ENCODE data around the gene LRRC28.
A peak's percentile ranks its signal among the peaks of the same experiment; 100 is the strongest.

LRRC28 gene

GRCh38 chr15:99423186-99424130, 172.2 kb downstream of the LRRC28 start:
- Mint-ChIP-seq H3K36me3 (ENCODE audit: low read depth) (peaks cover 4% of the 10 kb centered on the region), H3K4me1 (ENCODE audit: low read depth) (peaks cover 43% of the 10 kb centered on the region), H3K4me3 (no peak overlapping the region), H3K27me3 (ENCODE audit: low read depth) (no peaks in the 10 kb centered on the region), H3K27ac (no peak overlapping the region), H3K9me3 (peaks cover 5% of the 10 kb centered on the region)
- DNase-seq (ENCODE audit: low spot score): no peak

- Mint-ChIP-seq H3K27ac (peak overlapping the region; percentile 57), H3K9me3 (peaks cover 5% of the 10 kb centered on the region), H3K4me1 (ENCODE audit: low read depth) (peaks cover 43% of the 10 kb centered on the region), H3K36me3 (ENCODE audit: low read depth) (peaks cover 4% of the 10 kb centered on the region), H3K27me3 (ENCODE audit: low read depth) (no peaks in the 10 kb centered on the region), H3K4me3 (no peak overlapping the region)
- DNase-seq (ENCODE audit: low spot score): no peak
These were observed 172.9 kb downstream of the LRRC28 start for GRCh38 chr15:99424131-99424571.

GRCh38 chr15:99424978-99425656, 173.8 kb downstream of the LRRC28 start:
- Mint-ChIP-seq H3K4me3 (peak overlapping the region; percentile 79), H3K27me3 (ENCODE audit: low read depth) (no peaks in the 10 kb centered on the region), H3K9me3 (peaks cover 5% of the 10 kb centered on the region), H3K4me1 (ENCODE audit: low read depth) (peaks cover 45% of the 10 kb centered on the region), H3K36me3 (ENCODE audit: low read depth) (peaks cover 4% of the 10 kb centered on the region), H3K27ac (peak overlapping the region; percentile 99)
- DNase-seq (ENCODE audit: low spot score): peak; percentile 80

- Mint-ChIP-seq H3K4me1 (ENCODE audit: low read depth) (peaks cover 40% of the 10 kb centered on the region), H3K36me3 (ENCODE audit: low read depth) (peaks cover 4% of the 10 kb centered on the region), H3K4me3 (peak overlapping the region; percentile 18), H3K27ac (peak overlapping the region; percentile 99), H3K27me3 (ENCODE audit: low read depth) (no peaks in the 10 kb centered on the region), H3K9me3 (peaks cover 5% of the 10 kb centered on the region)
- DNase-seq (ENCODE audit: low spot score): no peak
These were observed 174.5 kb downstream of the LRRC28 start for GRCh38 chr15:99425657-99426301.

GRCh38 chr15:99426431-99427105, 175.3 kb downstream of the LRRC28 start:
- H3K9me3 Mint-ChIP-seq: peaks cover 5% of the 10 kb centered on the region
- H3K4me3 Mint-ChIP-seq: peak overlapping the region; percentile 18
- peak overlapping the region; percentile 3 for H3K27ac Mint-ChIP-seq
- no peak for DNase-seq (ENCODE audit: low spot score)
- H3K27me3 Mint-ChIP-seq (ENCODE audit: low read depth): no peaks in the 10 kb centered on the region
- peaks cover 4% of the 10 kb centered on the region for H3K36me3 Mint-ChIP-seq (ENCODE audit: low read depth)
- peaks cover 33% of the 10 kb centered on the region for H3K4me1 Mint-ChIP-seq (ENCODE audit: low read depth)

- H3K27ac Mint-ChIP-seq: no peak overlapping the region
- DNase-seq (ENCODE audit: low spot score): no peak
- H3K4me3 Mint-ChIP-seq: no peak overlapping the region
- H3K9me3 Mint-ChIP-seq: no peaks in the 10 kb centered on the region
- no peaks in the 10 kb centered on the region for H3K27me3 Mint-ChIP-seq (ENCODE audit: low read depth)
- peaks cover 28% of the 10 kb centered on the region for H3K4me1 Mint-ChIP-seq (ENCODE audit: low read depth)
- H3K36me3 Mint-ChIP-seq (ENCODE audit: low read depth): peaks cover 4% of the 10 kb centered on the region
These were observed 175.9 kb downstream of the LRRC28 start for GRCh38 chr15:99427210-99427609.

GRCh38 chr15:99427668-99428361, 176.5 kb downstream of the LRRC28 start:
- Mint-ChIP-seq H3K4me1 (ENCODE audit: low read depth) (peaks cover 25% of the 10 kb centered on the region), H3K27me3 (ENCODE audit: low read depth) (no peaks in the 10 kb centered on the region), H3K4me3 (no peak overlapping the region), H3K36me3 (ENCODE audit: low read depth) (peaks cover 1% of the 10 kb centered on the region), H3K27ac (no peak overlapping the region), H3K9me3 (no peaks in the 10 kb centered on the region)
- DNase-seq (ENCODE audit: low spot score): no peak

- no peak for DNase-seq (ENCODE audit: low spot score)
- Mint-ChIP-seq H3K27ac (no peak overlapping the region), H3K4me3 (no peak overlapping the region), H3K27me3 (ENCODE audit: low read depth) (no peaks in the 10 kb centered on the region), H3K36me3 (ENCODE audit: low read depth) (peaks cover 1% of the 10 kb centered on the region), H3K4me1 (ENCODE audit: low read depth) (peaks cover 14% of the 10 kb centered on the region), H3K9me3 (no peaks in the 10 kb centered on the region)
These were observed 178.4 kb downstream of the LRRC28 start for GRCh38 chr15:99429681-99430081.

GRCh38 chr15:99430881-99431401, 179.7 kb downstream of the LRRC28 start:
- DNase-seq (ENCODE audit: low spot score): no peak
- no peaks in the 10 kb centered on the region for H3K9me3 Mint-ChIP-seq
- H3K27ac Mint-ChIP-seq: no peak overlapping the region
- peaks cover 7% of the 10 kb centered on the region for H3K4me1 Mint-ChIP-seq (ENCODE audit: low read depth)
- H3K27me3 Mint-ChIP-seq (ENCODE audit: low read depth): no peaks in the 10 kb centered on the region
- H3K4me3 Mint-ChIP-seq: no peak overlapping the region
- H3K36me3 Mint-ChIP-seq (ENCODE audit: low read depth): no peaks in the 10 kb centered on the region

GRCh38 chr15:99431661-99432091, 180.4 kb downstream of the LRRC28 start:
- peaks cover 4% of the 10 kb centered on the region for H3K4me1 Mint-ChIP-seq (ENCODE audit: low read depth)
- H3K4me3 Mint-ChIP-seq: no peak overlapping the region
- H3K36me3 Mint-ChIP-seq (ENCODE audit: low read depth): no peaks in the 10 kb centered on the region
- H3K9me3 Mint-ChIP-seq: no peaks in the 10 kb centered on the region
- no peak overlapping the region for H3K27ac Mint-ChIP-seq
- no peaks in the 10 kb centered on the region for H3K27me3 Mint-ChIP-seq (ENCODE audit: low read depth)
- no peak for DNase-seq (ENCODE audit: low spot score)

- no peak for DNase-seq (ENCODE audit: low spot score)
- H3K9me3 Mint-ChIP-seq: no peaks in the 10 kb centered on the region
- H3K36me3 Mint-ChIP-seq (ENCODE audit: low read depth): no peaks in the 10 kb centered on the region
- H3K4me1 Mint-ChIP-seq (ENCODE audit: low read depth): peaks cover 4% of the 10 kb centered on the region
- peak overlapping the region; percentile 60 for H3K27ac Mint-ChIP-seq
- H3K4me3 Mint-ChIP-seq: no peak overlapping the region
- H3K27me3 Mint-ChIP-seq (ENCODE audit: low read depth): no peaks in the 10 kb centered on the region
These were observed 181.2 kb downstream of the LRRC28 start for GRCh38 chr15:99432271-99433025.

- H3K9me3 Mint-ChIP-seq: no peaks in the 10 kb centered on the region
- H3K27me3 Mint-ChIP-seq (ENCODE audit: low read depth): no peaks in the 10 kb centered on the region
- no peak overlapping the region for H3K27ac Mint-ChIP-seq
- no peak for DNase-seq (ENCODE audit: low spot score)
- no peaks in the 10 kb centered on the region for H3K36me3 Mint-ChIP-seq (ENCODE audit: low read depth)
- H3K4me1 Mint-ChIP-seq (ENCODE audit: low read depth): peaks cover 5% of the 10 kb centered on the region
- no peak overlapping the region for H3K4me3 Mint-ChIP-seq
These were observed 181.9 kb downstream of the LRRC28 start for GRCh38 chr15:99433026-99433756.

All from T-helper 2 cell treated with Interferon-gamma antibody and Interleukin-4, amounts not matched to agents 5 μg/mL and 100 μg/mL, for 36 hours (primary cell).